ENCODE measurements around the gene CEP41. TPM values are rescaled to one million over a fixed set of nuclear protein-coding genes. Genes with fewer than 3 reads are reported as not detected.

The CEP41 gene
- total RNA-seq, 1 donor = 12.5 TPM

DNA sequence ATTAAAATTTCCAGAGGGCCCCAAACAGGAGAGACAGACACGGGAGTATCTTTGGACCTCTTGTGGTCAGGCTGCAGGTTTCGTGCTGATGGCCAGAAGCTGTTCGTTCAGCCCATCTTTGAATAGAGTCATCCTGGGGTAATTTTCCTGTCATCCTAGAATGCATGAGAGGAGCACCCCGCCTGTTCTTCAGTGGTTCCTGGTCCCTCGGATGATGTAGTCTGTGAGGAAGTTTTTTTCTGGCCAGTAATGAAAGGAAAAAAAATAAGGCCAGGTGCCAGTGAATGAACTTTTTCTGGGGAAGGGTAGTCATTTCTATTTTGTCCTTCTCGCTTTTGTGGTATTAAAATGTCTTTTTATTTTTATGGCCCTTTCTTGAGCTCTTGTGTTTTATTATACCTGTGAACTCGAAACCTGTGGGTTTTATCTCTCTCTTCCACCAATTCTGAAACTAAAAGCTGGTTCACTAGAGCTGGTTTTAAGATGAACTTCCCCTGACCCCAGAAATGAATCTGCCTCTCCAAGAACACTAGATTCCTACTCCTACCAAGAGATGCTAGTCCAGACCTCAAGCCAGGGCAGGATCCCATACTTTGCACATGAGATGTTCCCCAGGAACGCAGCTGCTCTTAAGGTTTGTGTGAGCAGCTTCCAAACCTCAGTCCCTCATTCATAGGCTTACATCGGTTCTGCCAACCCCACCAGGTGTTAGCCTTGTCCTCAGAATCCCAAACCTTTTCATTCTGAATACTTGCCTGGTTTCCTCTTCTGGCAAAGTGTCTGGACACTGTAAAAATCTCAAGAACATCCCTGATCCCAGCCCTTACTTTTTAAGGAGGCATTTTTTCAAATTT, 35.7 kb upstream of the CEP41 start:
- no peak for TF ChIP-seq CTCF (IDR thresholded peaks at IDR 0.05; ENCODE audit: insufficient read depth, low read depth, low read length)
- DNase-seq (ENCODE audit: low read depth) = no peak
- H3K4me3 ChIP-seq (ENCODE audit: low read depth, low read length) = no peak overlapping the region

GRCh38 chr7:130475776-130476175, 35.0 kb upstream of the CEP41 start:
- H3K4me3 ChIP-seq (ENCODE audit: low read depth, low read length) = no peak overlapping the region
- DNase-seq (ENCODE audit: low read depth) = no peak
- no peak for TF ChIP-seq CTCF (IDR thresholded peaks at IDR 0.05; ENCODE audit: insufficient read depth, low read depth, low read length)

DNA sequence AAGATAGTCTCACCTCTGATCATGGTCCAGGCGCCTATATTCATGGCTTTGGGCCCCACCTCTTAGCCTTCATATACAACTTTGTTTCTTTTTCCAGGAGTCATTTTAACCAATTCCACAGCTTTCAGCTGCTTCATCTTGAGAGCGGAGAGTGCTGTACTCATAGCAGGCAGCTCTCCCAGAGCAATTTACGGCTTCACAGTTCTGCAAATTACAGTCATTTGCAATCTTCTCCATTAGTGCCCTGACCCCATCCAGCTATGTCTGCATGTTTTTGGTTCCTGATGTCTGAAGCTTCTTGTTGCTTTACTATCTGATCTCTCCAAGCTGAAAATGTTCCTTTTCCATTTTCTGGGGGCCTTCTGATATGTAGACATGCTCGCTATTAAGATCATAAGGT, 33.1 kb upstream of the CEP41 start:
- no peak for TF ChIP-seq CTCF (IDR thresholded peaks at IDR 0.05; ENCODE audit: insufficient read depth, low read depth, low read length)
- H3K4me3 ChIP-seq (ENCODE audit: low read depth, low read length) = no peak overlapping the region
- DNase-seq (ENCODE audit: low read depth) = no peak

DNA sequence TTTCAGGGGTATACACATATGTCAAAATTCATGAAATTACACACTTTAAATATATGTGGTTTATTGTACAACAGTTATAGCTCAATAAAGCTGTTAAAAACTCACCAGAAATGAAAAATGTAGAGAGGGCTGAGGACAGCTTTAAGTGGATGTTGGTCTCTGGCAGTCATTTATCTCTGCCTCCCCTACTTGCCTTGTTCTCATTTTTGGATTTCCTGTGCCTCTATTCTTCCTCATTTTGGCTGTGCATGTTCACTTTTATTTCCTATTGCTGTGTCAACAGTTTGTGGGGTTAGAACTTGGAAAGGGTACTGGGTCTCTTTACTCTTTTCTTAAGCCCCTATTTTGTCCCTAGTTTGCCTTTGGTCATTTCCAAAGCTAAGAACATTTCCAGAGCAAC, 32.5 kb upstream of the CEP41 start:
- DNase-seq (ENCODE audit: low read depth) = no peak
- no peak for TF ChIP-seq CTCF (IDR thresholded peaks at IDR 0.05; ENCODE audit: insufficient read depth, low read depth, low read length)
- no peak overlapping the region for H3K4me3 ChIP-seq (ENCODE audit: low read depth, low read length)

DNA sequence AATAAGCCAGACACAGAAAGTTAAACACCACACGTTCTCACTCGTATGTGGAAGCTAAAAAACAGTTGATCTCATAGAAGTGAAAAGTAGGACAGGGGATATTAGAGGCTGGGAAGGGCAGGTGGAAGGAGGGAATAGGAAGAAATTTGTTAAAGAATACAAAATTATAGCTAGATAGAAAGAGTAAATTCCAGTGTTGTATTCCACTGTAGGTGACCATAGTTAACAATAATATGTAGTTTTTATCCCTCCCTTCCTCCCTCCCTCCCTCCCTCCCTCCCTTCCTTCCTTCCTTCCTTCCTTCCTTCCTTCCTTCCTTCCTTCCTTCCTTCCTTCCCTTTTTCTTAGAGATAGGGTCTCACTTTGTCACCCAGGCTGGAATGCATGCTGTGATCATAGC, 31.2 kb upstream of the CEP41 start:
- TF ChIP-seq CTCF (IDR thresholded peaks at IDR 0.05; ENCODE audit: insufficient read depth, low read depth, low read length) = no peak
- H3K4me3 ChIP-seq (ENCODE audit: low read depth, low read length) = no peak overlapping the region
- no peak for DNase-seq (ENCODE audit: low read depth)

DNA sequence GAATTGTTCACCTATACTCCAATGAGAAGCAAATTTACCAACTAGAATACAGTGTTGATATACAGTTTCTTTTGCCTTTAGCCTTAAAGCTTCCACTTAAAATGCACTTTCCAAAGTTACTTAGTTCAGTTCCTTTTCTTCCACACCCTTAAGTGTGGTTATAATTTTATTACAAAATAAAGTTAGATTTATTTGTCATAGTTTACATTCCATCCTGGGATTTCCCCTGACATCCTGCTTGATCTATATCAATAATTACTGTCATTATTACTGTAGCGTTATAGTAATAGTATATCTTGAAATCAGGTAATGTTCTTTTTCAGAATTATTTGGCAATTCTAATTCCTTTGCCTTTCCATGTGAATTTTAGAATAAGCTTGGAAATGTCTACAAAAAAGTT, 27.8 kb upstream of the CEP41 start:
- DNase-seq (ENCODE audit: low read depth) = no peak
- no peak overlapping the region for H3K4me3 ChIP-seq (ENCODE audit: low read depth, low read length)
- no peak for TF ChIP-seq CTCF (IDR thresholded peaks at IDR 0.05; ENCODE audit: insufficient read depth, low read depth, low read length)

Data from fibroblast of villous mesenchyme (primary cell).